Gastroesophageal sphincter (tissue), 3 donors: ENCODE data around the gene FBXO8.

Source experiments
- POLR2A ChIP-seq, 2 donors: fragments of 450-650 bp; IDR thresholded peaks; one replicate each; pipeline ENCODE4 v1.6.1; 2017; ENCODE audit warnings: antibody characterized with exemption in 2 of 2, mild to moderate bottlenecking in 2 of 2, moderate library complexity in 1 of 2
- POLR2AphosphoS5 ChIP-seq: sonication (generic); formaldehyde crosslinking; IDR thresholded peaks from one replicate; pipeline ENCODE4 v1.6.1; 2017; ENCODE audit warnings: antibody characterized with exemption
- TF ChIP-seq, protein P1 (sequence below), 4 experiments: fragments of 200-600 bp in 2 of 4; fragments of 450-650 bp in 2 of 4; sonication (generic) in 1 of 4; IDR thresholded peaks; one replicate each; pipeline ENCODE4 v1.5.1; 2017 to 2019; ENCODE audit warnings: antibody characterized with exemption in 4 of 4, mild to moderate bottlenecking in 2 of 4, moderate library complexity in 2 of 4

- TF ChIP-seq, protein P1, sequence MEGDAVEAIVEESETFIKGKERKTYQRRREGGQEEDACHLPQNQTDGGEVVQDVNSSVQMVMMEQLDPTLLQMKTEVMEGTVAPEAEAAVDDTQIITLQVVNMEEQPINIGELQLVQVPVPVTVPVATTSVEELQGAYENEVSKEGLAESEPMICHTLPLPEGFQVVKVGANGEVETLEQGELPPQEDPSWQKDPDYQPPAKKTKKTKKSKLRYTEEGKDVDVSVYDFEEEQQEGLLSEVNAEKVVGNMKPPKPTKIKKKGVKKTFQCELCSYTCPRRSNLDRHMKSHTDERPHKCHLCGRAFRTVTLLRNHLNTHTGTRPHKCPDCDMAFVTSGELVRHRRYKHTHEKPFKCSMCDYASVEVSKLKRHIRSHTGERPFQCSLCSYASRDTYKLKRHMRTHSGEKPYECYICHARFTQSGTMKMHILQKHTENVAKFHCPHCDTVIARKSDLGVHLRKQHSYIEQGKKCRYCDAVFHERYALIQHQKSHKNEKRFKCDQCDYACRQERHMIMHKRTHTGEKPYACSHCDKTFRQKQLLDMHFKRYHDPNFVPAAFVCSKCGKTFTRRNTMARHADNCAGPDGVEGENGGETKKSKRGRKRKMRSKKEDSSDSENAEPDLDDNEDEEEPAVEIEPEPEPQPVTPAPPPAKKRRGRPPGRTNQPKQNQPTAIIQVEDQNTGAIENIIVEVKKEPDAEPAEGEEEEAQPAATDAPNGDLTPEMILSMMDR (IDR thresholded peaks at IDR 0.05), result no peak
- TF ChIP-seq POLR2A (IDR thresholded peaks at IDR 0.05) (no peak), POLR2AphosphoS5 (no peak)
These were observed 28.1 kb downstream of the FBXO8 start for GRCh38 chr4:174255374-174255773.
